HepG2 (cell line): ENCODE data around the gene STARD10. TPM values are rescaled to one million over a fixed set of nuclear protein-coding genes. Genes with fewer than 3 reads are reported as not detected.
A peak's percentile ranks its signal among the peaks of the same experiment; 100 is the strongest.

Source experiments
- ATAD3A ChIP-seq: sonication (generic); formaldehyde crosslinking; IDR thresholded peaks from 2 replicates; pipeline ENCODE4 v1.4.0; 2020; ENCODE audit warnings: missing genetic modification reagents
- CREB1 ChIP-seq, 2 experiments: fragments of 450-650 bp in 1 of 2; IDR thresholded peaks; 2 replicates each; pipeline ENCODE4 v1.6.1; 2016 to 2017; ENCODE audit warnings: control low read depth in 1 of 2, mild to moderate bottlenecking in 1 of 2, missing compliant biosample characterization in 1 of 2, missing genetic modification characterization in 1 of 2
- DNMT3B ChIP-seq: conservative IDR thresholded peaks from 2 replicates; pipeline ENCODE4 v1.6.1; 2016; ENCODE audit warnings: missing biosample characterization, control low read depth
- GRHL1 ChIP-seq: sonication (generic); formaldehyde crosslinking; conservative IDR thresholded peaks from 2 replicates; pipeline ENCODE4 v1.8.0; 2022; ENCODE audit warnings: missing genetic modification reagents
- HNF4A ChIP-seq: sonication (generic); formaldehyde crosslinking; IDR thresholded peaks from 2 replicates; pipeline ENCODE4 v1.4.0; 2020; ENCODE audit warnings: missing genetic modification reagents
- JUN ChIP-seq: sonication (generic); formaldehyde crosslinking; IDR thresholded peaks from 2 replicates; pipeline ENCODE4 v1.4.0; 2020; ENCODE audit warnings: mild to moderate bottlenecking, missing genetic modification reagents
- MBNL3 ChIP-seq: fragments of 250-450 bp; sonication (Bioruptor Pico); conservative IDR thresholded peaks from 2 replicates; pipeline ENCODE4 v1.8.0; 2022; ENCODE audit warnings: mild to moderate bottlenecking, inconsistent platforms
- MED13 ChIP-seq: sonication (generic); formaldehyde crosslinking; IDR thresholded peaks from 2 replicates; pipeline ENCODE4 v1.5.0; 2020; ENCODE audit warnings: missing genetic modification reagents
- MYNN ChIP-seq: sonication (generic); formaldehyde crosslinking; IDR thresholded peaks from 2 replicates; pipeline ENCODE4 v1.4.0; 2020; ENCODE audit warnings: mild to moderate bottlenecking, low read depth, missing genetic modification reagents
- RELA ChIP-seq: sonication (generic); formaldehyde crosslinking; IDR thresholded peaks from 2 replicates; pipeline ENCODE4 v1.4.0; 2020; ENCODE audit warnings: missing genetic modification reagents
- RFXAP ChIP-seq: sonication (generic); formaldehyde crosslinking; IDR thresholded peaks from 2 replicates; pipeline ENCODE4 v1.4.0; 2020; ENCODE audit warnings: missing genetic modification reagents, borderline replicate concordance
- SMAD1 ChIP-seq: sonication (generic); formaldehyde crosslinking; IDR thresholded peaks from 2 replicates; pipeline ENCODE4 v1.4.0; 2020; ENCODE audit warnings: missing genetic modification reagents, low read depth, mild to moderate bottlenecking, borderline replicate concordance
- SMC3 ChIP-seq: IDR thresholded peaks from 2 replicates; pipeline ENCODE4 v1.6.1; 2011; ENCODE audit warnings: low read length, improper control_type of control experiment
- TFE3 ChIP-seq: IDR thresholded peaks from 2 replicates; pipeline ENCODE4 v1.6.1; 2016
- TOE1 ChIP-seq: sonication (generic); formaldehyde crosslinking; IDR thresholded peaks from 2 replicates; pipeline ENCODE4 v1.4.0; 2020; ENCODE audit warnings: mild to moderate bottlenecking, missing genetic modification reagents
- U2AF1 ChIP-seq: fragments of 200-400 bp; formaldehyde crosslinking; optimal IDR thresholded peaks from 2 replicates; pipeline ENCODE3; 2017; ENCODE audit warnings: mild to moderate bottlenecking, low read depth, low read length
- ZIK1 ChIP-seq: sonication (generic); formaldehyde crosslinking; IDR thresholded peaks from 2 replicates; pipeline ENCODE4 v1.5.0; 2020; ENCODE audit warnings: mild to moderate bottlenecking, low read depth, missing genetic modification reagents, borderline replicate concordance
- ZNF121 ChIP-seq: sonication (generic); formaldehyde crosslinking; IDR thresholded peaks from 2 replicates; pipeline ENCODE4 v1.5.0; 2020; ENCODE audit warnings: mild to moderate bottlenecking, missing genetic modification reagents
- ZNF24 ChIP-seq: fragments of 450-650 bp; IDR thresholded peaks from 2 replicates; pipeline ENCODE4 v1.6.1; 2017; ENCODE audit warnings: antibody characterized with exemption, mild to moderate bottlenecking
- ZNF354B ChIP-seq: sonication (generic); formaldehyde crosslinking; IDR thresholded peaks from 2 replicates; pipeline ENCODE4 v1.8.0; 2022; ENCODE audit warnings: mild to moderate bottlenecking, missing genetic modification reagents
- ZNF362 ChIP-seq: sonication (generic); formaldehyde crosslinking; IDR thresholded peaks from 2 replicates; pipeline ENCODE4 v1.4.0; 2020; ENCODE audit warnings: missing genetic modification reagents, mild to moderate bottlenecking, borderline replicate concordance
- ZNF496 ChIP-seq: sonication (generic); formaldehyde crosslinking; IDR thresholded peaks from 2 replicates; pipeline ENCODE4 v1.8.1; 2023; ENCODE audit warnings: mild to moderate bottlenecking, moderate library complexity, missing genetic modification reagents; ENCODE audit not compliant: insufficient replicate concordance
- ZNF691 ChIP-seq: sonication (generic); formaldehyde crosslinking; IDR thresholded peaks from 2 replicates; pipeline ENCODE4 v1.4.0; 2020; ENCODE audit warnings: missing genetic modification reagents, low read depth, mild to moderate bottlenecking, borderline replicate concordance
- ZNF792 ChIP-seq: IDR thresholded peaks from 2 replicates; pipeline ENCODE4 v1.6.1; 2016
- ZSCAN25 ChIP-seq: sonication (generic); formaldehyde crosslinking; IDR thresholded peaks from 2 replicates; pipeline ENCODE4 v1.8.0; 2022; ENCODE audit warnings: mild to moderate bottlenecking, missing genetic modification reagents
- polyA plus RNA-seq, 8 experiments: library from polyadenylated mRNA; depleted of rRNA in 3 of 8; stranded (reverse) in 7 of 8; unstranded in 1 of 8; fragments of >200 nt; fragmentation: Illumina TruSeq in 4 of 8; extraction: Trizol in 4 of 8; gene quantifications; 2 replicates each; pipeline versions ENCODE4 v1.2.1 to v1.2.3, GENCODE V29; 2011 to 2016; ENCODE audit warnings: low read depth in 4 of 8, missing spikeins in 1 of 8, mixed read lengths in 1 of 8; ENCODE audit not compliant: insufficient read depth in 1 of 8
- total RNA-seq, 5 experiments: library from RNA; depleted of rRNA; stranded (reverse); fragments of >200 nt; fragmentation: Illumina TruSeq; extraction: Trizol; gene quantifications; 2 replicates each; pipeline ENCODE4 v1.2.3, GENCODE V29; 2016; ENCODE audit warnings: low read depth in 1 of 5

The STARD10 gene
- total and polyA plus RNA-seq, 2 of the 13 experiments (the other 11 are each of a cell fraction or from before 2014, with no cell fraction given), result 260 to 341 TPM

- TF ChIP-seq ZNF691 (no peak), MYNN (CRISPR knock-in tag) (peak; percentile 88; the same call in 1 of the 2 replicates), GRHL1 (CRISPR knock-in tag) (no peak), CREB1 (IDR thresholded peaks at IDR 0.05) (peak; percentile 79), CREB1 (CRISPR knock-in tag; IDR thresholded peaks at IDR 0.05) (peak; percentile 78), MED13 (CRISPR knock-in tag) (0 out of 2 replicates have a peak, but pooled peaks have one; percentile 30), DNMT3B (CRISPR knock-in tag) (no peak), TFE3 (peak; percentile 42; the same call in 1 of the 2 replicates), RFXAP (CRISPR knock-in tag) (0 out of 2 replicates have a peak, but pooled peaks have one; percentile 37), MBNL3 (CRISPR knock-in tag) (no peak), HNF4A (CRISPR knock-in tag) (no peak), SMAD1 (CRISPR knock-in tag) (no peak), SMC3 (peak; percentile 53), ZSCAN25 (CRISPR knock-in tag) (peak; percentile 61; the same call in 1 of the 2 replicates), ZNF496 (CRISPR knock-in tag) (no peak), ZNF24 (peak; percentile 40; the same call in 1 of the 2 replicates), ZIK1 (CRISPR knock-in tag) (no peak), U2AF1 (peak; percentile 34), ZNF362 (CRISPR knock-in tag) (no peak; the same call in 1 of the 2 replicates), ZNF354B (CRISPR knock-in tag) (no peak), ZNF792 (CRISPR knock-in tag) (no peak; the same call in 1 of the 2 replicates), RELA (CRISPR knock-in tag) (no peak), ZNF121 (CRISPR knock-in tag) (no peak), JUN (CRISPR knock-in tag) (no peak; the same call in 1 of the 2 replicates), ATAD3A (CRISPR knock-in tag) (no peak), TOE1 (no peak)
These were observed at the start of gene STARD10 (continued) for GRCh38 chr11:72793425-72794367.
